Activated CD4-positive, alpha-beta T cell treated with anti-CD3 and anti-CD28 coated beads, Interleukin-10, Interleukin-2, amounts not matched to agents 100 ng/mL and 50 ng/mL, durations not matched to agents 16 hours and 8 hours (primary cell): ENCODE data around the gene GPHA2.
A peak's percentile ranks its signal among the peaks of the same experiment; 100 is the strongest.
"Not testable (repeated sequence)": the region's sequence is repeated elsewhere in the genome, so short reads cannot be mapped to it uniquely, and the experiment has no call there.

ENCODE experiments used
- DNase-seq: peaks from one replicate; pipeline ENCODE4 v3.0.0-alpha.2; 2020

GPHA2 gene, protein sequence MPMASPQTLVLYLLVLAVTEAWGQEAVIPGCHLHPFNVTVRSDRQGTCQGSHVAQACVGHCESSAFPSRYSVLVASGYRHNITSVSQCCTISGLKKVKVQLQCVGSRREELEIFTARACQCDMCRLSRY

DNA sequence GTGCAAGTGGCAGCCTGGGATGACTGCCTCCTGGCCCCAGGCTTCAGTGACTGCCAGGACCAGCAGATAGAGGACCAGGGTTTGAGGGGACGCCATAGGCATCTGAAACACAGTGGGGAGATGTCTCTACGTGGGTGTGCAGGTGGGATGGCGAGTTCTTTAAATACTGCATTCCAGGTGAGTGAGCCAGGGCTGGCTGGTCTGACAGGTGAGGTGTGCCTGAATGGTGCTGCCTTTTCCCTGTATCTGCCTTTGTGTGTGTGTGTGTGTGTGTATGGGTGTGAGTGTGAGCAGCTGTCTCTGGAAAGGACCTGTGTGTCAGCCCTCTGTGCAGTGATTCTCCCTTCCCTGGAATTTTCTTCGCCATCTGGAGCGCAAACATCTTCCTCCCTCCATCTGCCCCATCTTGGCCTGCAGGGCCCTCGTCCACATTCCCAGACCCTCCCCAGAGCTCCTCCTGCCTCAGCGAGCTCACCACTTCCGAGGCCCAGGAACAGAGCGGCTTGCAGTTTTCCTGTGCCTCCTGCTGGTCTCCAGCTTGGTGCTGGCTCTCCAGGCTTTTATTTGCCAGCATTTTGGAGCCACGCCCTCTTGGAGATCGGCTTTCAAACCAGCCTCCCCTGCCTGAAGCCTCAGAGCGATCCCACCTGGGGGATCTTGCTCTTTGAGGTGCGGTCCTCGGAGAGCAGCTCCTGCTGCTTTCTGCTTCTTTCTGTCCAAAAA lies at the start of gene GPHA2:
GPHA2 (minus strand) TSS at position 535 of the 723 bp plus-strand sequence; CDS start at position 102, 433 bp downstream.
- DNase-seq, result no peak

DNA sequence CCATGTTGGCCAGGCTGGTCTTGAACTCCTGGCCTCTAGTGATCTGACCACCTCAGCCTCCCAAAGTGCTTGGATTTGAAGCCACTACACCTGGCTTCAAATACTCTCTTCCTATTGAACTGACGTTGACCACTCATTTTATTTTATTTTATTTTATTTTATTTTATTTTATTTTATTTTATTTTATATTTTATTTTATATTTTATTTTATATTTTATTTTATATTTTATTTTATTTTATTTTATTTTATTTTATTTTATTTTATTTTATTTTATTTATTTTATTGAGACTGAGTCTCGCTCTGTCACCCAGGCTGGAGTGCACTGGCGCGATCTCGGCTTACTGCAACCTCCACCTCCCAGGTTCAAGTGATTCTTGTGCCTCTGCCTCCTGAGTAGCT lies 47.6 kb upstream of the GPHA2 start:
- not testable (repeated sequence) for DNase-seq

DNA sequence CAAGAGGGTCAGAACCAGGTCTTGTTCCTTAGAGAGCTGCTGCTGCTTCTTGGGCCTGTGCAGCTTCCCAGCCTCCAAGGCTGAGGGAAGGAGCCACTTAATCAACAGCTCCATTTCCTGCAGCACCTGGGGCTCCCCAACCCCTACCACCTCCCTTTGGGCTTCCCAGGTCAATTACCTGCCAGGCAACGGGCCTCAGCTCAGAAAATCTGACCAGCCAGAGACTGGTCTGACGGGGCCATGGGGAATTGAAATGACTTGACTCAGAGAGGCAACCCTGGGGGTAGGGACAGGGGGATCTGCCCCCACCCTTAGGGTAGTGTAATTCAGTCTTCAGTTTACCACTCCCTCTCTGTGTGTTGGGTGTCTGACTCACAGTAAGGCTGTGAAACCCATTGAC lies 41.0 kb upstream of the GPHA2 start:
- DNase-seq, result no peak

DNA sequence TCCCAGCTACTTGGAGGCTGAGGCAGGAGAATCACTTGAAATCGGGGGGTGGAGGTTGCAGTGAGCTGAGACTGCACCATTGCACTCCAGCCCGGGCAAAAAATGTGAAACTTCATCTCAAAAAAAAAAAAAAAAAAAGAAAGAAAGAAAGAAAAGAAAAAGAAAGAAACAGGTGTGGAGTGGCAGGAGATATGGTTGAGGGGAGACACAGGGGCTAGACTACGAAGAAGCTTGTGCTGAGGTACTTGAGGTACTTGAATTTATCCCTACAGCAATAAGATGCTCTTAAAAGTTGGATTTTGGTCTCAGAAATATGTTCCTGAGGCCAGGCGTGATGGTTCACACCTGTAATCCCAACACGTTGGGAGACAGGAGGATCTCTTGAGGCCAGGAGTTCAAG lies 38.4 kb upstream of the GPHA2 start:
- no peak for DNase-seq

DNA sequence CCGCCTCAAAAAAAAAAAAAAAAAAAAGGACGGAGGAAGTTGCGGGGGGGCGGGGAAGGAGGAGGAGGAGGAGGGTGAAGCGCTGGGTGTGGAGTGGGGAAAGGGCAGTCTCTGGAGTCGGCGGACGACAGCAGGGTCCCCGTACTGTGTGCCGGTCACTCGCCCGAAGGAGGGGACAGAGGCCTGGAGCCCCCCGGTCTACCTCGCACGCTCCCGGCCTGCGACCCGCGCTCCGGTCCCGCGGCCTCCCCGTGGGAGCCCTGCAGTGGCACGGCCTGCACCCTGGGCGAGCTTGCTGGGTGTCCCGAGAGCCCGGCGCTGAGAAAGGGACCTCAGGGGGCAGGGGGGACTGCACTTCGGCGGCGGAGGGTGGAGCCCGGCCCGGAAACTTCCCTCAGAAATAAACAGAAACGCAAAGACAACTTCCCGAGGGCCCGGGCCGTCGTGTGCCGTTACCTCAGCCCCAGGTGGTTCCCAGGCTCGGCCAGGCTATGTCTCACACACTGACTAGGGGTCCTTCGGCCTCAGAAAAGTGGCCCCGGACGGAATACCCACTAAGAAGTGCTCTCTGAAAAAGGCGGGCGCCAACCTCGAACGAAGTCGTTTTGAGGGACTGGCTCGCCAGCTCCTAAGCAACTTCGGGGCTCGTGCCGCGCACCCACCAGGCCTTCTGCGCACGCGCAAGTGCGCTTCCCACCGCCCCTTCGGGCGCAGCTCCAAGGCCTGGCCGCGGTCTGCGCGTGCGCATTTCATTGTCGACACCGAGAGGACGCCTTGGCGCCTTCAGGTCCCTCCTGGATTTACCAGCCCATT lies 35.9 kb upstream of the GPHA2 start, which contains the start of gene MAJIN:
MAJIN (minus strand) TSS at position 688 of the 813 bp plus-strand sequence. CDS start 12,703 bp downstream, outside the sequence.
- peak; percentile 95 for DNase-seq

DNA sequence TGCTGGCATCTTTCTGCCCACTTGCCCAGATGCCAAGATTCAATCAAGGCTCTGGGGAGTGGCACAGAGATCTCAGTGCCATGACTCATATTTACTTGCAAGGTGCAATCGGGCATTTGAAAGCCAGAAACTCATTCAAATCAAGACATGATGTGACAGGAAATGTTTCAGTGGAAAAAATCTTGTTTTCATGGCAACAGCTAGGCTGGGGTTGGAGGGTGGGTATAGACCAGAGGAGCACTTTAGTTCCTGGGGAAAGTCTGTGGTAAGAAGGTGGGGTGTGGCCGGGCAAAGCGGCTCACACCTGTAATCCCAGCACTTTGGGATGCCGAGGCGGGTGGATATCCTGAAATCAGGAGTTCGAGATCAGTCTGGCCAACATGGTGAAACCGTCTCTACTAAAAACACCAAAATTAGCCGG lies 35.0 kb upstream of the GPHA2 start:
- peak; percentile 89 for DNase-seq

DNA sequence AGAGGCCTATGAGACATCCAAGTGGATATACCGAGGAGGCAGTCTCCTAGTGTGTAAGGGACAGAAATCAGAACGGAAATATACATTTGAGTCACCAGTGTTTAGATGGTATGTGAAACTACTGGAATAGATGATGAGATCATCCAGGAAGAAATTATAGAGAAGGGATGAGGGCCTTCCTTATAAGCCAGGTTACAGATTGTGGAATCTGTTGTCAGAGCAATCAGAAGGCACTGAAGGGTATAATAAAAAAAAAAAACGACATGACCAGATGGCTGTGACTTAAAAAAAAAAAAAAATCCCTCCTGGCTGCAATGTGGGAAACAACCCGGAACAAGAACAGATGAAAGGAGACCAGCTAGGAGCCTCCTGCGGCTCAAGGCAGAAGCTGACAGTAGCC lies 33.5 kb upstream of the GPHA2 start:
- DNase-seq, result peak; percentile 61

DNA sequence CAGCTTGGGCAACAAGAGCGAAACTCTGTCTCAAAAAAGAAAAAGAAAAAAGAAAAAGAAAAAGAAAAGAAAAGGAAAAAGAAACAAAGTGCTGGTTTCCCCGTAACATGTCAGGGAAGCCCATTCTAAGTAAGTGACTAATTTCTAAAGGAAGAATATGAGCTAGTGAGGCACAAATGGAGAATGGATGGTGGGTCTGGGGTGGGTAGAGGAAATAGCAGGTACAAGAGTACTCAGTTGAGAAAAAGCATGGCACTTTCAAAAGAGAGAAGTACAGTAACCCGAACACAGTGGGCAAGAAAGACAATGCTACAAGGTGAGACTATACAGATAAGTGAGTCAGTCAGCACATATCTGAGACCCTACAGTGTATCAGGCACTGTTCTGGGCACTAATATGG lies 31.7 kb upstream of the GPHA2 start:
- DNase-seq, result peak; percentile 73

DNA sequence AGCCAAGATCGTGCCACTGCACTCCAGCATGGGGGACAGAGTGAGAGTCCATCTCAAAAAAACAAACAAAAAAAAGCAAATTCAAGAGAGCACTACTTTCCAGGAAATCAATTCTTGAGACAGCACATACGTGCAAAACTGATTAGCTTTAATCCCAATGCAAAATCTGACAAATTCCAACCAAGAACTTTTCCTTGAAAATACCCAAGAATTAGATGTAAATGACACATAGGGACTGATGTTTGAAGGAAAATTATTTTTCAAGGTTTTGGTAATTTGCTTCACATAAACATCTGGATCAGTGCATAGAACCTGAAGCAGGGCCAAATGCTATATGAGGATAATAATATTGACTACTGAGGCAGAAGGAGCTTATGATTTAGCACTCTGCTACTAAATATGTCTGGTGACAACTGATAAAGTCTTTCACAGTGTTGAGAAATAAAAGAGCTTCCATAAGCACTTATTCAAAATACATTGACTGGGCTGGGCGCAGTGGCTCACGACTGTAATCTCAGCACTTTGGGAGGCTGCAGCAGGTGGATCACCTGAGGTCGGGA lies 27.5 kb upstream of the GPHA2 start:
- no peak for DNase-seq

DNA sequence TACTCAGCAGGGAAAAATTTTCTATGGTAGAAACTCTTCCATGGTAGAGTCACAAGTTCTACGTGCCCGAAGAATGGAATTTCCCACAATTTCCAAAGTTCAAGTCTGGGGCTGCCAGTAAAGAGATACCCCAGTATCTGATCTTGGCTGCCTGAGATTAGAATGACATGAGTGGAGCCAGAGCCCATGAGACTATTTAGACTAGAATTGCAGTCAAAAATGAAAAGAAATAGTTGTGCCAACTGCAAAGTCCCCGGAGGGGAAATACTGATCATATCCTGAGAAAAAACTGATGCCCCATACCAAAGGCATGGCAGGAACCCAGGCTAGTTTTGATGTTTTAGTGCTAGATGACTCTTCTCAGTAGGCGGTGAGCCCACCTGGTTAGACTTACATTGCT lies 25.0 kb upstream of the GPHA2 start:
- no peak for DNase-seq

DNA sequence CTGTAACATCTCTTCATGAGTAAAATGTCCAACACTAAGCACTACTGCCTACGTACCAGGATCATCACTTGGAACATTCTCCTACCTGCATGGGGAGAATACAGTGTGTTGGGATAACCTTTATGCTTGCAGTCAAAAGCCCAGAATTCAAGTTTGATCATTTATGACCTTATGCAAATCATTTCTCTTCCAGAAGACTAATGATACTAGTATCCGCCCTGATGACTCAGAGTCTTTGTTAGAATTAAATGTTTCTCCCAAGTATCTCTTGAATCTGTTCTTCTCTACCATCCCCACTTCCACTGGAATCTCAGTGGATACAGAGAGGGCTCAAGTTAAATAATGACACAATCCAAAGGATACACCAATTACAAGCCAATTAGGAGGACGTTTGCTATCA lies 23.8 kb upstream of the GPHA2 start:
- DNase-seq, result no peak

DNA sequence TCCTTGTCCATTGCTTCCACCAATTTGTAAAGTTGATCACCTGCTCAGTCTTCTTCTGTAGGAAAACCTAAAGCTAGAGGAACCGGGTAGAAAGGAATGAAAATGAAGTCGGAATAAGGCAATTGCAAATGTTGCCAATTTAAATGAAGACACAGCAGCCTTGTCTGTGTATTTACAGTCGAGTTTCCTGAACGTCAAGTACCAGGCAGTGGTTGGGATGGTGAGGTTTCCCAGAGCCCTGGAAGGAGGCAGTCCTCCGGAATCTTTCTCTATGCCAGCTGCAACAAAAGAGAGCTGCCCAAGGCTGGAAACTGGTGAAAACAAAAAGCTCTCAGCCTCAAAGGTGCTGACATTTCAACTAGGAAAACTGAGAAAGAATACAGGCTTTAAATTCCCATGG lies 18.5 kb upstream of the GPHA2 start:
- DNase-seq, result no peak

DNA sequence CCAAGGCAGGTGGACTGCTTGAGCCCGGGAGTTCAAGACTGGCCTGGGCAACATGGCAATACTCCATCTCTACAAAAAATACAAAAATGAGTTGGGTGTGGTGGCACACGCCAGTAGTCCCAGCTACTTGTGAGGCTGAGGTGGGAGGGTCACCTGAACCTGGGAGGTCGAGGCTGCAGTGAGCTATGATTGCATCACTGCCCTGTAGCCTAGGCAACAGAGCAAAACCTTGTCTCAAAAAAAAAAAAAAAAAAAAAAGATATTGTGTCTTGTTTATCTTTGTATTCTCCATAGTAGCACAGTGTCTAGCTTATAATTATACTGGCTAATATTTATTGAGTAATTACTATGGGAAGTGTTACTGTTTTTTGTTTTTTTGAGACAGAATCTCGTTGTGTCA lies 15.8 kb upstream of the GPHA2 start:
- DNase-seq, result no peak

DNA sequence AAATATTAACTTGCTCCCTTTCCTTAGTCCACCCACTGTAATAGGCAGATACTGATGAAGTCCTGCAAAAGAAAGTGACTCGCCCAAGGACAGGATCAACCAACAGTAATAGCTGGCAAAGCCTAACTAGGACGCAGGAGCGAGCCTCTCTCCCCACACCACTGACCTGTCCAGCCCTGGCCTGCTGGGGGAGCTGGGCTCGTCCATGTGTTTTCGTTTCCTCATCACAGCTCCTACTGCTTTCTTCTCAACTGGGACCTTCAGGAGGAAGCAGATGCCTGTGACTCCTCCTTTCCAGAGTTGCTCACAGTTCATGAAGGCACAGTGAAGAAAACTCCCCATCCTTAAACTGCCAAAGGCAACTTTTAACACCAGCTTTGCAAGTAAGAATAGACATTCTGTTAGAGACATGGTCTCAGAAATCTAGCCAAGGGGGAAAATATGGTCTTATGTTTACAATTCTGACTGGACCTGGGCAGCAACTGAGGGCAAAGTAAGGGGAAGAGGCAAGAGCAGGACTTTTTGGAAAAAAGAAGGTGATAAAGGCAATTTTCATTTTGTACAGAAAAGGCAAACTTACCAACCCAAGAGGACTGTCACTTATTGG lies 11.6 kb upstream of the GPHA2 start:
- no peak for DNase-seq

DNA sequence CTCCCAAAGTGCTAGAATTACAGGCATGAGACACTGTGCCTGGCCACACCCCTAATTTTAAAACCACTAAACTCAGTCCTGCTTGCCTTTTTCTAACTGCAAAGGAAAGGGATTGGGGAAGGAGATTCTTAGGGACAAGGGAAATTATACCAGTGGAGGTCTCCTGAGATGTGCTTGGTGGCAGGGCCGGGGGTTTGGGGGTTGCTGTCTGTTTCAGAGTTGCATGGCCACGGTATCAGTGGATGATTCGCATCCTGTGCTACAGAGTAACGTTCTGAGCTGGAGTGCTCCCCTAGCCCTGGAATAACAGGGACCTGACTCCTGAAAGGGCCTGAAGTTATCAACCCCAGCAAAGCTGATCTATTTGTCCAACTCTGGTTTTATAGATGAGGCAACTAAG lies 846 bp upstream of the GPHA2 start:
- no peak for DNase-seq

DNA sequence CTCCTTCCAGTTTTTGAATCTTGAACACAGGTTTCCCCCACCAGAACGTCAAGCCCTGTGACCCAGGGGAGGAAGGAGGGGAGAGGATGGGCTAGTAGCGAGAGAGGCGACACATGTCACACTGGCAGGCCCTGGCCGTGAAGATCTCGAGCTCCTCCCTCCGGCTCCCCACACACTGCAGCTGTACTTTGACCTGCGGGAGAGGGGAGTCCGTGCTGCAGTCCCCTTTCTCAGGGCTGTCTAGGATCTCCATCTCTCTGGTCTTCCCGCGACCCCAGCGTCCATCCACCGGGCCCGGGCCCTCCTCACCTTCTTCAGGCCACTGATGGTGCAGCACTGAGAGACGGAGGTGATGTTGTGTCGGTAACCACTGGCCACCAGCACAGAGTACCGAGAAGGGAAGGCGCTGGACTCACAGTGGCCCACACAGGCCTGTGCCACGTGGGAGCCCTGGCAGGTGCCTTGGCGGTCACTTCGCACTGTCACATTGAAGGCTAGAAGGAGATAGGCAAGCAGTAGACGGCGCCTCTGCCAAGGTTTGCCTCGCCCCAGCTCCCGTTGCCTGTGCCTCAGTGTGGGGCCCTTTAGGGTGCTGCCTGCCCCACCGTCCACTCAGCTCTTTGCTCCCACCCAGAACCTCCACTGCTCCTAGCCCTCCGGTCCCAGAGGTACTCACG lies 873 bp downstream of the GPHA2 start:
- DNase-seq, result no peak

DNA sequence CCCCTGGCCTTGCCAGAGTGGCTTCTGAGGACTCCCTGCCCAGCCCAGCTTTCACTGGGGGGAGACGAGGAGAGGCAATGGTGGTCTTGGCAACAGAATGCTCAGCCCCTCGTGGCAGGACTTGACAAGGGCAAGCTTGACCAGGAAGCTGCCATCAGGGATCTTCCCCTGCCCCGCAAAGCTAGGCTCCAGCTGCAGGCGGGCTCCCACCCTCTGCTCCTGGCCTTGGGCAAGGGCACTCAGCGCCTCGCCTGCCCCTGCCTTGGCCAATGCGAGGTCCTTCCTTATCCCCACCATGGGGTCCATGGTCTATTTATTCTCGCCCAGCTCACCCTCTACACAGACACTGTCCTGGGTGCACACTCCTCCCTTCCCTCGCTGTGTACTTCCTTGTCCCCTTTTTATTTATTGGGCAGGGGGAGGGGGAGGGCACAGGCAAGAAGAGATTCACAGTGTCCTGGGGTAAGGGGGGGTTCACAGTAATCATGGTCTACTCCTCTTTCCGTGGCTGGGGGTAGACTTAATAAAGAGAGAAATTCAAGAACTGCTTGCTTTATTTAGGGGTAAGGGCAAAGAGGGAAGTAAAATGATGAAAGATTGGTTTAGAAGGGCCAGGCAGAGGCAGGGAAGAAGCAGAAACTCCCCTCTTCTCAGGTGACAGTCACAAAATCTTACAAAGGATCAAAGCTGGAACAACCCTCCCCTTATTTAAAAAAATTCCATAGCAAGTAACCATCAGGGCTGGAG lies 1.6 kb downstream of the GPHA2 start:
- no peak for DNase-seq

DNA sequence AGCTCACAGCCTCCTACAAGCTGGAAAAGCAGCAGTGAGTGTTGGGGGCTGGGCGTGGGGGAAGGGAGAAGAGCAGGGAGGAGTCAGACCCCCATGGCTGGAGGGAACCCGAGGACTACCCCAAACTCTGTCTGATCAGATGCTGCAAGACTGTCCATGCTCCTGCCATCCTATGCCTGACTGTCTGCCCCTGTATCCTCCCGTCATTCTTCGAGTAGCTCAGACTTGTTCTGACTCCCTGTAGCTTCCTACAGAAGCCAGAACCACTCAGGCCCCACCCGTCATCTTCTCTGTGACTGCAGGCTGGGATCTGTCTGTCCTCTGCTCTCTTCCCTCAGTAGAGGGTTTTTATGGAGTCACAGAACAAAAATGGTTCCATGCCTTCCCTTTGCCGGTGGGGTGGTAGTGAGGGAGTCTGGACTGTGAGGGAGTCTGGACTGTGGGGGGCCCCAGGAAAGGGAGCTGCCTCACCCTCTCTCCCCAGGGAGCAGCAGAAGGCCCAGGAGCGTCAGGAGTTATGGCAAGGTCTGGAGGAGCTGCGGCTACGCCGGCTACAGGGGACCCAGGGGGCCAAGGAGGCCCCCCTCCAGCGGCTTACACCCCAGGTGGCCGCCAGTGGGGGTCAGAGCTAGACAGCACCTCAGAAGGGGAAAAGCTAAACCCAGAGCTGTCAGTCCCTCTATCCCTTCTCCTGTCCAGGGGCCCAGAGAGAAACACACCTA lies 2.3 kb downstream of the GPHA2 start:
- DNase-seq, result no peak

DNA sequence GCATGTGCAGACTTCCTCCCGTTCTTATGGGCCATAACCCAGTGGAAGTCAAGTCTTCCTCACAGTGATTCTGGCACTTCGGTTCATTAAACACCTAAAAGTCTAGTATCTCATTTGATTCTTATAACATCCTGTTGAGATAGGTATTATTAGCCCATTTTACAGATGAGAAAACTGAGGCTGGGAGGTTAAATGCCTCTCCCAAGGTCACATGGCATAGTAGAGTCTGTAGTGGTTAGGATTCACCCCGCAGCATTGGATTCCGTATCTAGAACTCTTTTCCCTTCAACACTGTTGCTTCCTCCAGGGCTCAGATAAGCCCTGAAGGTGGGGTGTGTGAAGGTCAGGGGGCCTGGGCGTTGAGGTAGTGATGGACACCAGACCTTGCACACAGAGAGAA lies 3.4 kb downstream of the GPHA2 start:
- no peak for DNase-seq

DNA sequence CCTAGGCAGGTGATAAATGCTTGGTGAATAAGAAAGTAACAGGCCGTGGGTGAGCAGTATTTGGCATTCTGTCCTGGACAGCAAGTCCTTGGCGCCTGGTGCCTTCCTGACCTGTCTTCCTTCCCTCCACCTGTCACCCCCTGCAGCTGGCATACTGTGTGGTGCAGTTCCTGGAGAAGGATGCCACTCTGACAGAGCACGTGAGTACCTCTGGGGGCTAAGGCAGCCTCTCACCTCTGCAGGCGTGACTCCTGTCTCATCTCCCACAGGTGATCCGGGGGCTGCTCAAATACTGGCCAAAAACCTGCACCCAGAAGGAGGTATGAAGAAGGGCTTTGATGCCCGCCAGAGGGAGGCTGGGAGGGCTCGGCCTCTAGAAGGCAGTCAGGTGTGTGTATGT lies 4.4 kb downstream of the GPHA2 start:
- no peak for DNase-seq

DNA sequence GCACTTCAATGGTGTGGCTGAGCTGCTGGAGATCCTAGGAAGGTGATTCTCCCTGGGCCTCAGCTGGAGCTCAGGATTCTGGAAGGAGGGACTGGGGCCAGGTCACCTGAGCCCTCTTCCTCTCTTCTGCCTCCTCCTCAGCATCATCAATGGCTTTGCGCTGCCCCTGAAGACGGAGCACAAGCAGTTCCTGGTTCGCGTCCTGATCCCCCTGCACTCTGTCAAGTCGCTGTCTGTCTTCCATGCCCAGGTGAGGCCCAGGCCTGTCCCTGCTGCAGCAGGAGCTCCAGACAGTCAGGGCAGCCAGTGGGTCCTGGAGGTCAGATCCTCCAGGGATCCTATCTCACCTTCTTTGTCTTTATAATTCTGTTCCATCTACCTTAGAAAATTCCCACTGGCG lies 5.4 kb downstream of the GPHA2 start:
- DNase-seq, result no peak
